ENCODE results near the gene PECR.

DNA sequence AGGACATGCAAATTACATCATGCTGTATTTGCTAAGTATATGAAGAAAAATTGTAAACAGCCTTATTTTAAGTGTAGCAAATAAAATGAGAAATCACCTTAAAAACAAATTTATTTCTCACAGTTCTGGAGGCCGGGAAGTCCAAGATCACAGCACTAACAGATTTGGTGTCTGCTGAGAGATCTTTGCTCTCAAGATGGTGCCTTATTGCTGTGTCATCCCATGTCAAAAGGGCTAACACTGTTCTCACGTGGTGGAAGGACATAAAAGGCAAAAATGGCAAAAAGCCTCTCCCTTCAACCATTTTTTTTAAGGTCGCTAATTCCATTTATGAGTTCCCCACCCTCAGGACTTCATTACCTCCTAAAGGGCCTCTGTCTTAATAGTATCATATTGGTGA, 39.6 kb upstream of the PECR start:
- TF ChIP-seq, protein P1, sequence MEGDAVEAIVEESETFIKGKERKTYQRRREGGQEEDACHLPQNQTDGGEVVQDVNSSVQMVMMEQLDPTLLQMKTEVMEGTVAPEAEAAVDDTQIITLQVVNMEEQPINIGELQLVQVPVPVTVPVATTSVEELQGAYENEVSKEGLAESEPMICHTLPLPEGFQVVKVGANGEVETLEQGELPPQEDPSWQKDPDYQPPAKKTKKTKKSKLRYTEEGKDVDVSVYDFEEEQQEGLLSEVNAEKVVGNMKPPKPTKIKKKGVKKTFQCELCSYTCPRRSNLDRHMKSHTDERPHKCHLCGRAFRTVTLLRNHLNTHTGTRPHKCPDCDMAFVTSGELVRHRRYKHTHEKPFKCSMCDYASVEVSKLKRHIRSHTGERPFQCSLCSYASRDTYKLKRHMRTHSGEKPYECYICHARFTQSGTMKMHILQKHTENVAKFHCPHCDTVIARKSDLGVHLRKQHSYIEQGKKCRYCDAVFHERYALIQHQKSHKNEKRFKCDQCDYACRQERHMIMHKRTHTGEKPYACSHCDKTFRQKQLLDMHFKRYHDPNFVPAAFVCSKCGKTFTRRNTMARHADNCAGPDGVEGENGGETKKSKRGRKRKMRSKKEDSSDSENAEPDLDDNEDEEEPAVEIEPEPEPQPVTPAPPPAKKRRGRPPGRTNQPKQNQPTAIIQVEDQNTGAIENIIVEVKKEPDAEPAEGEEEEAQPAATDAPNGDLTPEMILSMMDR (IDR thresholded peaks at IDR 0.05) = no peak
- TF ChIP-seq, protein P2, sequence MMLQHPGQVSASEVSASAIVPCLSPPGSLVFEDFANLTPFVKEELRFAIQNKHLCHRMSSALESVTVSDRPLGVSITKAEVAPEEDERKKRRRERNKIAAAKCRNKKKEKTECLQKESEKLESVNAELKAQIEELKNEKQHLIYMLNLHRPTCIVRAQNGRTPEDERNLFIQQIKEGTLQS (CRISPR knock-in tag; conservative IDR thresholded peaks at IDR 0.05) = no peak
- TF ChIP-seq CBFB (CRISPR knock-in tag; IDR thresholded peaks at IDR 0.05; ENCODE audit: low read depth) (no peak), MXD4 (CRISPR knock-in tag; IDR thresholded peaks at IDR 0.05; ENCODE audit: borderline replicate concordance) (no peak), NFATC4 (CRISPR knock-in tag; IDR thresholded peaks at IDR 0.05) (no peak)
